ENCODE data around the gene MYOZ3.

MYOZ3 gene

DNA sequence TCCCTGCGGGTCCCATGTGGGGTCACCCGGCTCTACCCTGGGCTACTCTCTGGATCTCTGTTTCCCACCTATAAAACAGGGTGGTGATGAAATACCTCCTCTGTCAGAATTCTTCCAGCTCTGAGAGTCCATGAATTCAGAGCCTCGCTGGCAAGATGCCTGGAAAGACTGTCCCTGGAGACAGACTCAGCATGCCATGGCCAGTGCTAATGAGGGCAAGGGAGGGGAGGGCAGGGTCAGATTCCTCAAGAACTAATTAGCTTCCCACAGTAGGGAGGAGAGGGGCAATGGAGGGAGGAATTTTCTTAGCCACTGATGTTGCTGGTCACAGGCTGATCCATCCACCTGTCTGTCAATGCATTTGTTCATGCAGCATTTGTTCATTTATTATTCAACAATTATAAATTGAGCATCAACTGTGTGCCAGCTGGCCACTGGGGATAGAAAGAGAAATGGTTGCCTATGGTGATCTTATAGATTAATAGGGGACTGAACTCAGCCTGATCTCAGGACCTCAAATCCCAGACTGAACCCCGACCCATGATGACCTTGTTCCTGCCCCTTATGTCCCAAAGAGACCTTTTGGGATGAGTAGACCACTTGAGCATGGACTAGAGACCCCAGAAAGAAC lies 15.9 kb upstream of the MYOZ3 start:
- TF ChIP-seq EZH2phosphoT487 (IDR thresholded peaks at IDR 0.05; ENCODE audit: low read depth): no peak
- TF ChIP-seq, protein P1, sequence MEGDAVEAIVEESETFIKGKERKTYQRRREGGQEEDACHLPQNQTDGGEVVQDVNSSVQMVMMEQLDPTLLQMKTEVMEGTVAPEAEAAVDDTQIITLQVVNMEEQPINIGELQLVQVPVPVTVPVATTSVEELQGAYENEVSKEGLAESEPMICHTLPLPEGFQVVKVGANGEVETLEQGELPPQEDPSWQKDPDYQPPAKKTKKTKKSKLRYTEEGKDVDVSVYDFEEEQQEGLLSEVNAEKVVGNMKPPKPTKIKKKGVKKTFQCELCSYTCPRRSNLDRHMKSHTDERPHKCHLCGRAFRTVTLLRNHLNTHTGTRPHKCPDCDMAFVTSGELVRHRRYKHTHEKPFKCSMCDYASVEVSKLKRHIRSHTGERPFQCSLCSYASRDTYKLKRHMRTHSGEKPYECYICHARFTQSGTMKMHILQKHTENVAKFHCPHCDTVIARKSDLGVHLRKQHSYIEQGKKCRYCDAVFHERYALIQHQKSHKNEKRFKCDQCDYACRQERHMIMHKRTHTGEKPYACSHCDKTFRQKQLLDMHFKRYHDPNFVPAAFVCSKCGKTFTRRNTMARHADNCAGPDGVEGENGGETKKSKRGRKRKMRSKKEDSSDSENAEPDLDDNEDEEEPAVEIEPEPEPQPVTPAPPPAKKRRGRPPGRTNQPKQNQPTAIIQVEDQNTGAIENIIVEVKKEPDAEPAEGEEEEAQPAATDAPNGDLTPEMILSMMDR (IDR thresholded peaks at IDR 0.05; ENCODE audit: low read depth, low read length): no peak
- Histone ChIP-seq H3K4me1 (ENCODE audit: low read length) (no peaks in the 10 kb centered on the region), H3K9me3 (ENCODE audit: insufficient read depth, low read length) (no peaks in the 10 kb centered on the region), H3K27ac (ENCODE audit: low read length) (no peak overlapping the region), H3K4me3 (ENCODE audit: low read length) (no peak overlapping the region), H3K9ac (ENCODE audit: low read length) (no peak overlapping the region), H3K79me2 (ENCODE audit: low read length) (no peaks in the 10 kb centered on the region), H3K36me3 (replicated peaks; ENCODE audit: low read depth, low read length) (no peaks in the 10 kb centered on the region), H3K4me2 (ENCODE audit: low read length) (no peak overlapping the region), H2AFZ (ENCODE audit: low read depth, low read length) (no peak overlapping the region), H3K27me3 (ENCODE audit: low read depth, low read length) (no peaks in the 10 kb centered on the region), H4K20me1 (ENCODE audit: insufficient read depth, low read length) (no peaks in the 10 kb centered on the region)

GRCh38 chr5:150647275-150648251 lies 13.5 kb upstream of the MYOZ3 start:
- H4K20me1 ChIP-seq (ENCODE audit: insufficient read depth, low read length): no peaks in the 10 kb centered on the region
- no peak overlapping the region for H3K4me3 ChIP-seq (ENCODE audit: low read length)
- H2AFZ ChIP-seq (ENCODE audit: low read depth, low read length): no peak overlapping the region
- TF ChIP-seq, protein P1 (IDR thresholded peaks at IDR 0.05; ENCODE audit: low read depth, low read length): no peak
- TF ChIP-seq EZH2phosphoT487 (IDR thresholded peaks at IDR 0.05; ENCODE audit: low read depth): no peak
- H3K79me2 ChIP-seq (ENCODE audit: low read length): no peaks in the 10 kb centered on the region
- no peak overlapping the region for H3K9ac ChIP-seq (ENCODE audit: low read length)
- no peaks in the 10 kb centered on the region for H3K36me3 ChIP-seq (replicated peaks; ENCODE audit: low read depth, low read length)
- H3K27me3 ChIP-seq (ENCODE audit: low read depth, low read length): no peaks in the 10 kb centered on the region
- H3K4me1 ChIP-seq (ENCODE audit: low read length): peaks cover 9% of the 10 kb centered on the region; the same call in 1 of the 2 replicates
- no peaks in the 10 kb centered on the region for H3K9me3 ChIP-seq (ENCODE audit: insufficient read depth, low read length)
- no peak overlapping the region for H3K27ac ChIP-seq (ENCODE audit: low read length)
- H3K4me2 ChIP-seq (ENCODE audit: low read length): no peak overlapping the region

- H3K9me3 ChIP-seq (ENCODE audit: insufficient read depth, low read length): no peaks in the 10 kb centered on the region
- no peak overlapping the region for H2AFZ ChIP-seq (ENCODE audit: low read depth, low read length)
- H3K4me3 ChIP-seq (ENCODE audit: low read length): no peak overlapping the region
- H3K36me3 ChIP-seq (replicated peaks; ENCODE audit: low read depth, low read length): no peaks in the 10 kb centered on the region
- H3K79me2 ChIP-seq (ENCODE audit: low read length): no peaks in the 10 kb centered on the region
- H3K27me3 ChIP-seq (ENCODE audit: low read depth, low read length): no peaks in the 10 kb centered on the region
- H3K4me1 ChIP-seq (ENCODE audit: low read length): peaks cover 9% of the 10 kb centered on the region; the same call in 1 of the 2 replicates
- H3K27ac ChIP-seq (ENCODE audit: low read length): no peak overlapping the region
- no peak overlapping the region for H3K4me2 ChIP-seq (ENCODE audit: low read length)
- no peak for TF ChIP-seq EZH2phosphoT487 (IDR thresholded peaks at IDR 0.05; ENCODE audit: low read depth)
- TF ChIP-seq, protein P1 (IDR thresholded peaks at IDR 0.05; ENCODE audit: low read depth, low read length): no peak
- H3K9ac ChIP-seq (ENCODE audit: low read length): no peak overlapping the region
- no peaks in the 10 kb centered on the region for H4K20me1 ChIP-seq (ENCODE audit: insufficient read depth, low read length)
Measured at GRCh38 chr5:150648294-150649107, 12.6 kb upstream of the MYOZ3 start.

Measured in OCI-LY3 (cell line).